ENCODE measurements around the gene EIF5A2.
"Not testable (repeated sequence)": the region's sequence is repeated elsewhere in the genome, so short reads cannot be mapped to it uniquely, and the experiment has no call there.

EIF5A2 gene

GRCh38 chr3:170897978-170898377 lies 10.5 kb downstream of the EIF5A2 start:
- H3K9ac ChIP-seq (ENCODE audit: low read length), result no peak overlapping the region
- H2AFZ ChIP-seq (ENCODE audit: low read length), result no peak overlapping the region
- H3K79me2 ChIP-seq (ENCODE audit: low read length), result no peaks in the 10 kb centered on the region
- no peaks in the 10 kb centered on the region for H3K9me3 ChIP-seq (replicated peaks; ENCODE audit: insufficient read depth, low read length)
- no peak for DNase-seq
- H4K20me1 ChIP-seq (ENCODE audit: insufficient read depth, low read length), result no peaks in the 10 kb centered on the region
- H3K4me3 ChIP-seq (ENCODE audit: low read length), result no peak overlapping the region
- no peak overlapping the region for H3K4me2 ChIP-seq (ENCODE audit: low read depth, low read length)
- no peaks in the 10 kb centered on the region for H3K9me2 ChIP-seq (replicated peaks; ENCODE audit: insufficient read depth, low read length)
- no peaks in the 10 kb centered on the region for H3K4me1 ChIP-seq (ENCODE audit: low read length)
- H3F3A ChIP-seq (ENCODE audit: insufficient read depth, low read length), result no peaks in the 10 kb centered on the region
- no peak overlapping the region for H3K27ac ChIP-seq (ENCODE audit: low read length)
- no peaks in the 10 kb centered on the region for H3K36me3 ChIP-seq (replicated peaks; ENCODE audit: insufficient read depth, low read length)
- TF ChIP-seq EZH2phosphoT487 (IDR thresholded peaks at IDR 0.05; ENCODE audit: low read length) (no peak), EZH2 (optimal IDR thresholded peaks at IDR 0.05; ENCODE audit: low read depth, low read length) (no peak), CTCF (IDR thresholded peaks at IDR 0.05; ENCODE audit: low read length) (no peak)
- H3K27me3 ChIP-seq (replicated peaks; ENCODE audit: insufficient read depth, low read length), result no peaks in the 10 kb centered on the region

GRCh38 chr3:170897199-170897598 lies 11.2 kb downstream of the EIF5A2 start:
- not testable (repeated sequence) for H3K4me3 ChIP-seq (ENCODE audit: low read length); H2AFZ ChIP-seq (ENCODE audit: low read length); H3K9ac ChIP-seq (ENCODE audit: low read length); H3K9me3 ChIP-seq (replicated peaks; ENCODE audit: insufficient read depth, low read length); H3K9me2 ChIP-seq (replicated peaks; ENCODE audit: insufficient read depth, low read length); H3K27ac ChIP-seq (ENCODE audit: low read length); H3F3A ChIP-seq (ENCODE audit: insufficient read depth, low read length); H3K79me2 ChIP-seq (ENCODE audit: low read length); H4K20me1 ChIP-seq (ENCODE audit: insufficient read depth, low read length); H3K4me2 ChIP-seq (ENCODE audit: low read depth, low read length); DNase-seq; H3K4me1 ChIP-seq (ENCODE audit: low read length); H3K36me3 ChIP-seq (replicated peaks; ENCODE audit: insufficient read depth, low read length); H3K27me3 ChIP-seq (replicated peaks; ENCODE audit: insufficient read depth, low read length)

GRCh38 chr3:170896781-170897180 lies 11.7 kb downstream of the EIF5A2 start:
- H3K36me3 ChIP-seq (replicated peaks; ENCODE audit: insufficient read depth, low read length), result no peaks in the 10 kb centered on the region
- no peak overlapping the region for H3K4me3 ChIP-seq (ENCODE audit: low read length)
- no peak for DNase-seq
- no peaks in the 10 kb centered on the region for H3K4me1 ChIP-seq (ENCODE audit: low read length)
- H3K9me2 ChIP-seq (replicated peaks; ENCODE audit: insufficient read depth, low read length), result no peaks in the 10 kb centered on the region
- no peaks in the 10 kb centered on the region for H3K27me3 ChIP-seq (replicated peaks; ENCODE audit: insufficient read depth, low read length)
- H4K20me1 ChIP-seq (ENCODE audit: insufficient read depth, low read length), result no peaks in the 10 kb centered on the region
- H2AFZ ChIP-seq (ENCODE audit: low read length), result no peak overlapping the region
- H3F3A ChIP-seq (ENCODE audit: insufficient read depth, low read length), result no peaks in the 10 kb centered on the region
- H3K27ac ChIP-seq (ENCODE audit: low read length), result no peak overlapping the region
- no peak for TF ChIP-seq EZH2 (optimal IDR thresholded peaks at IDR 0.05; ENCODE audit: low read depth, low read length)
- TF ChIP-seq EZH2phosphoT487 (IDR thresholded peaks at IDR 0.05; ENCODE audit: low read length), result no peak
- TF ChIP-seq CTCF (IDR thresholded peaks at IDR 0.05; ENCODE audit: low read length), result no peak
- no peak overlapping the region for H3K4me2 ChIP-seq (ENCODE audit: low read depth, low read length)
- H3K9ac ChIP-seq (ENCODE audit: low read length), result no peak overlapping the region
- no peaks in the 10 kb centered on the region for H3K79me2 ChIP-seq (ENCODE audit: low read length)
- no peaks in the 10 kb centered on the region for H3K9me3 ChIP-seq (replicated peaks; ENCODE audit: insufficient read depth, low read length)

- H2AFZ ChIP-seq (ENCODE audit: low read length); H3K79me2 ChIP-seq (ENCODE audit: low read length); H3K27ac ChIP-seq (ENCODE audit: low read length); H3K4me3 ChIP-seq (ENCODE audit: low read length); H3F3A ChIP-seq (ENCODE audit: insufficient read depth, low read length); H3K36me3 ChIP-seq (replicated peaks; ENCODE audit: insufficient read depth, low read length); H3K9ac ChIP-seq (ENCODE audit: low read length); H3K4me2 ChIP-seq (ENCODE audit: low read depth, low read length); H3K27me3 ChIP-seq (replicated peaks; ENCODE audit: insufficient read depth, low read length); H3K4me1 ChIP-seq (ENCODE audit: low read length); H4K20me1 ChIP-seq (ENCODE audit: insufficient read depth, low read length); H3K9me3 ChIP-seq (replicated peaks; ENCODE audit: insufficient read depth, low read length); DNase-seq; H3K9me2 ChIP-seq (replicated peaks; ENCODE audit: insufficient read depth, low read length): not testable (repeated sequence)
Observed at GRCh38 chr3:170896333-170896732, 12.1 kb downstream of the EIF5A2 start.
